CD4-positive, alpha-beta memory T cell (primary cell): ENCODE results near the gene ZNF48. TPM values are rescaled to one million over a fixed set of nuclear protein-coding genes. Genes with fewer than 3 reads are reported as not detected.

Source experiments
- CTCF ChIA-PET: fragments of 350-600 bp; sonication (Branson Sonifier 250); formaldehyde crosslinking; loops from one replicate; lab custom pipeline; 2021; ENCODE audit warnings: inconsistent platforms; ENCODE audit not compliant: partially characterized antibody; lab: Charles Lee
- POLR2A ChIA-PET: fragments of 350-600 bp; sonication (Branson Sonifier 250); formaldehyde crosslinking; loops from one replicate; lab custom pipeline; 2021; ENCODE audit not compliant: partially characterized antibody; lab: Charles Lee
- DNase-seq, 5 donors: peaks; one replicate each; pipeline versions ENCODE4 v3.0.0 to v3.0.0-alpha.2; 2020 to 2022; ENCODE audit warnings: mixed read lengths in 1 of 5
- H3K27ac ChIP-seq: one replicate; pipeline ENCODE4 v1.7.0; 2013; ENCODE audit warnings: low read depth, low read length
- H3K27me3 ChIP-seq: 2 replicates; pipeline ENCODE4 v1.7.0; 2013; ENCODE audit warnings: mild to moderate bottlenecking, low read length, moderate library complexity; ENCODE audit not compliant: insufficient read depth
- H3K36me3 ChIP-seq: 2 replicates; pipeline ENCODE4 v1.7.0; 2013; ENCODE audit warnings: mild to moderate bottlenecking, low read length, moderate library complexity; ENCODE audit not compliant: insufficient read depth
- H3K4me1 ChIP-seq: 2 replicates; pipeline ENCODE4 v1.7.0; 2013; ENCODE audit warnings: mild to moderate bottlenecking, low read length, moderate library complexity; ENCODE audit not compliant: insufficient read depth
- H3K4me3 ChIP-seq, 2 donors: one replicate each; pipeline ENCODE4 v1.7.0; 2013; ENCODE audit warnings: low read length in 2 of 2, mild to moderate bottlenecking in 1 of 2
- H3K9me3 ChIP-seq, 2 donors: one replicate each; pipeline ENCODE4 v1.7.0; 2013; ENCODE audit warnings: low read length in 2 of 2, control low read depth in 1 of 2; ENCODE audit not compliant: control insufficient read depth in 1 of 2
- H3K27ac Mint-ChIP-seq, 7 donors: one replicate each; pipeline ENCODE4 v1.8.0; 2020 to 2021; ENCODE audit warnings: mixed read lengths in 7 of 7, mild to moderate bottlenecking in 6 of 7, inconsistent platforms in 3 of 7, moderate library complexity in 3 of 7
- H3K27me3 Mint-ChIP-seq, 2 donors: one replicate each; pipeline ENCODE4 v1.8.0; 2020 to 2021; ENCODE audit warnings: mixed read lengths in 2 of 2
- H3K36me3 Mint-ChIP-seq, 2 donors: one replicate each; pipeline ENCODE4 v1.8.0; 2020 to 2021; ENCODE audit warnings: mixed read lengths in 2 of 2, inconsistent platforms in 1 of 2, mild to moderate bottlenecking in 1 of 2
- H3K4me1 Mint-ChIP-seq, 4 donors: one replicate each; pipeline ENCODE4 v1.8.0; 2020 to 2021; ENCODE audit warnings: mixed read lengths in 4 of 4, mild to moderate bottlenecking in 1 of 4
- H3K4me3 Mint-ChIP-seq, 8 donors: one replicate each; pipeline ENCODE4 v1.8.0; 2020 to 2021; ENCODE audit warnings: mixed read lengths in 8 of 8, mild to moderate bottlenecking in 7 of 8, moderate library complexity in 6 of 8, inconsistent platforms in 3 of 8
- H3K9me3 Mint-ChIP-seq, 8 donors: one replicate each; pipeline ENCODE4 v1.8.0; 2020 to 2021; ENCODE audit warnings: mixed read lengths in 8 of 8, mild to moderate bottlenecking in 5 of 8, inconsistent platforms in 3 of 8, moderate library complexity in 1 of 8
- intact Hi-C: fragments of 100-400 bp; cut with micrococcal nuclease; formaldehyde crosslinking; loops from one replicate; pipeline ENCODE4 v1.15.1; 2023
- polyA plus RNA-seq, 2 donors: library from polyadenylated mRNA; unstranded; fragments of 300-500 nt; fragmentation: Illumina TruSeq; gene quantifications; one replicate each; pipeline ENCODE4 v1.2.3, GENCODE V29; 2021
- total RNA-seq, 2 experiments: library from RNA; stranded (reverse); gene quantifications; one replicate each; pipeline ENCODE4 v1.2.3, GENCODE V29; 2021

ZNF48 gene
- total and polyA plus RNA-seq, 4 experiments from 2014 or later, result 5.5 to 16.7 (median 13.2) TPM

GRCh38 chr16:30358577-30358936 lies 36.7 kb upstream of the ZNF48 start:
- H3K27ac Mint-ChIP-seq, result no peak overlapping the region
- Histone ChIP-seq H3K36me3 (peaks cover 34% of the 10 kb centered on the region), H3K4me1 (peaks cover 27% of the 10 kb centered on the region), H3K27me3 (no peaks in the 10 kb centered on the region), H3K9me3 (no peaks in the 10 kb centered on the region), H3K4me3 (no peak overlapping the region), H3K27ac (no peak overlapping the region)
- no peaks in the 10 kb centered on the region for H3K27me3 Mint-ChIP-seq
- intact Hi-C loops, result no loop called here
- H3K9me3 Mint-ChIP-seq, result no peaks in the 10 kb centered on the region
- ChIA-PET POLR2A (interaction anchor here (0.8 to 7.2 kb wide), 3 partner anchors 11 to 19 kb away, joined by 3 to 59 read pairs (median 47); partner anchors contain the start of gene TBC1D10B), CTCF (interaction anchor here (1.1 to 3.0 kb wide), 2 partner anchors 10 to 51 kb away, joined by 3 to 13 read pairs; no protein-coding TSS in a partner anchor)
- peaks cover 17 to 38% (median 27%) of the 10 kb centered on the region in 4 donors for H3K4me1 Mint-ChIP-seq
- no peak for DNase-seq
- peaks cover 23 to 60% of the 10 kb centered on the region in 2 donors for H3K36me3 Mint-ChIP-seq
- no peak overlapping the region for H3K4me3 Mint-ChIP-seq

- no peaks in the 10 kb centered on the region for H3K27me3 ChIP-seq
- Mint-ChIP-seq H3K9me3 (no peaks in the 10 kb centered on the region), H3K27me3 (no peaks in the 10 kb centered on the region), H3K36me3 (peaks cover 24 to 57% of the 10 kb centered on the region in 2 donors), H3K4me1 (peaks cover 15 to 36% (median 24%) of the 10 kb centered on the region in 4 donors), H3K4me3 (no peak overlapping the region), H3K27ac (peak overlapping the region in 1 of 7 donors; percentile 57)
- H3K4me1 ChIP-seq, result peaks cover 20% of the 10 kb centered on the region
- intact Hi-C loops, result no loop called here
- ChIA-PET POLR2A (interaction anchor here (0.9 to 7.2 kb wide), 3 partner anchors 11 to 268 kb away, joined by 3 to 59 read pairs (median 47); partner anchors contain the start of genes TBC1D10B and TBX6), CTCF (interaction anchor here (0.8 to 3.0 kb wide), 3 partner anchors 9 to 50 kb away, joined by 3 to 13 read pairs (median 3); no protein-coding TSS in a partner anchor)
- no peak overlapping the region for H3K27ac ChIP-seq
- DNase-seq, result no peak
- no peaks in the 10 kb centered on the region for H3K9me3 ChIP-seq
- peaks cover 35% of the 10 kb centered on the region for H3K36me3 ChIP-seq
- H3K4me3 ChIP-seq, result no peak overlapping the region
Observed at GRCh38 chr16:30358990-30359870, 36.0 kb upstream of the ZNF48 start.

GRCh38 chr16:30359871-30360170 lies 35.4 kb upstream of the ZNF48 start:
- no peak for DNase-seq
- peak overlapping the region in 2 of 7 donors; percentile 51 to 66 for H3K27ac Mint-ChIP-seq

GRCh38 chr16:30361180-30361579 lies 34.0 kb upstream of the ZNF48 start:
- Mint-ChIP-seq H3K9me3 (no peaks in the 10 kb centered on the region), H3K4me1 (peaks cover 10 to 32% (median 16%) of the 10 kb centered on the region in 4 donors), H3K27ac (peak overlapping the region in 2 of 7 donors; percentile 26 to 59), H3K36me3 (peaks cover 26 to 62% of the 10 kb centered on the region in 2 donors), H3K27me3 (no peaks in the 10 kb centered on the region), H3K4me3 (no peak overlapping the region)
- no peak for DNase-seq
- Histone ChIP-seq H3K9me3 (no peaks in the 10 kb centered on the region), H3K36me3 (peaks cover 50% of the 10 kb centered on the region), H3K27me3 (no peaks in the 10 kb centered on the region), H3K4me1 (peaks cover 6% of the 10 kb centered on the region), H3K4me3 (no peak overlapping the region), H3K27ac (no peak overlapping the region)
- POLR2A ChIA-PET, result interaction anchor here (0.6 kb wide), 1 partner anchor 173 kb away, joined by 3 read pairs; the partner anchor contains the start of gene ZNF747
- CTCF ChIA-PET, result no interaction called here
- intact Hi-C loops, result no loop called here

More at GRCh38 chr16:30359871-30360170, 35.4 kb upstream of the ZNF48 start:
- Histone ChIP-seq H3K4me3 (no peak overlapping the region), H3K27me3 (no peaks in the 10 kb centered on the region), H3K36me3 (peaks cover 38% of the 10 kb centered on the region), H3K27ac (no peak overlapping the region), H3K9me3 (no peaks in the 10 kb centered on the region), H3K4me1 (peaks cover 16% of the 10 kb centered on the region)
- H3K4me3 Mint-ChIP-seq, result no peak overlapping the region
- no peaks in the 10 kb centered on the region for H3K27me3 Mint-ChIP-seq
- intact Hi-C loops, result no loop called here
- peaks cover 14 to 35% (median 20%) of the 10 kb centered on the region in 4 donors for H3K4me1 Mint-ChIP-seq
- peaks cover 26 to 59% of the 10 kb centered on the region in 2 donors for H3K36me3 Mint-ChIP-seq
- POLR2A ChIA-PET, result interaction anchor here (0.9 to 6.7 kb wide), 2 partner anchors 10 to 268 kb away, joined by 3 to 59 read pairs; partner anchors contain the start of genes TBC1D10B and TBX6
- no peaks in the 10 kb centered on the region for H3K9me3 Mint-ChIP-seq
- CTCF ChIA-PET, result interaction anchor here (0.8 kb wide), 1 partner anchor 10 kb away, joined by 3 read pairs; no protein-coding TSS in a partner anchor

GRCh38 chr16:30365200-30365599 lies 30.0 kb upstream of the ZNF48 start:
- peaks cover 35% of the 10 kb centered on the region for H3K36me3 ChIP-seq
- ChIA-PET CTCF (interaction anchor here (1.6 kb wide), 1 partner anchor 11 kb away, joined by 3 read pairs; no protein-coding TSS in a partner anchor), POLR2A (interaction anchor here (1.7 to 12.9 kb wide), 2 partner anchors 10 to 16 kb away, joined by 7 to 224 read pairs; partner anchors contain the start of genes CD2BP2 and SEPTIN1)
- H3K27ac ChIP-seq, result no peak overlapping the region
- H3K4me1 ChIP-seq, result peaks cover 27% of the 10 kb centered on the region
- H3K27ac Mint-ChIP-seq, result peak overlapping the region in 1 of 7 donors; percentile 11
- H3K27me3 ChIP-seq, result no peaks in the 10 kb centered on the region
- no peak for DNase-seq
- H3K9me3 Mint-ChIP-seq, result no peaks in the 10 kb centered on the region
- H3K27me3 Mint-ChIP-seq, result no peaks in the 10 kb centered on the region
- intact Hi-C loops, result no loop called here
- H3K4me3 Mint-ChIP-seq, result no peak overlapping the region
- peaks cover 23 to 50% of the 10 kb centered on the region in 2 donors for H3K36me3 Mint-ChIP-seq
- no peak overlapping the region for H3K4me3 ChIP-seq
- no peaks in the 10 kb centered on the region for H3K9me3 ChIP-seq
- H3K4me1 Mint-ChIP-seq, result peaks cover 32 to 51% (median 38%) of the 10 kb centered on the region in 4 donors

- H3K9me3 ChIP-seq, result no peaks in the 10 kb centered on the region
- H3K4me1 ChIP-seq, result peaks cover 33% of the 10 kb centered on the region
- POLR2A ChIA-PET, result interaction anchor here (0.6 to 12.9 kb wide), 4 partner anchors 9 to 101 kb away, joined by 3 to 224 read pairs (median 5); partner anchors contain the start of gene SEPTIN1
- Mint-ChIP-seq H3K4me3 (peak overlapping the region in 5 of 8 donors; percentile 8 to 94 (median 89)), H3K27ac (peak overlapping the region in 4 of 7 donors; percentile 1 to 88 (median 52)), H3K4me1 (peaks cover 39 to 63% (median 47%) of the 10 kb centered on the region in 4 donors), H3K27me3 (peaks cover 0 to 2% of the 10 kb centered on the region in 2 donors), H3K36me3 (peaks cover 20 to 46% of the 10 kb centered on the region in 2 donors), H3K9me3 (no peaks in the 10 kb centered on the region)
- DNase-seq, result no peak
- H3K4me3 ChIP-seq, result no peak overlapping the region
- CTCF ChIA-PET, result interaction anchor here (2.1 kb wide), 1 partner anchor 17 kb away, joined by 4 read pairs; no protein-coding TSS in a partner anchor
- H3K27me3 ChIP-seq, result no peaks in the 10 kb centered on the region
- peaks cover 28% of the 10 kb centered on the region for H3K36me3 ChIP-seq
- H3K27ac ChIP-seq, result no peak overlapping the region
- intact Hi-C loops, result no loop called here
Observed at GRCh38 chr16:30366511-30366910, 28.7 kb upstream of the ZNF48 start.
